HepG2 (cell line): ENCODE data around the gene DHRS4L2. TPM values are rescaled to one million over a fixed set of nuclear protein-coding genes. Genes with fewer than 3 reads are reported as not detected.
A peak's percentile ranks its signal among the peaks of the same experiment; 100 is the strongest.

Experiments used
- ATAD3A ChIP-seq: sonication (generic); formaldehyde crosslinking; IDR thresholded peaks from 2 replicates; pipeline ENCODE4 v1.4.0; 2020; ENCODE audit warnings: missing genetic modification reagents
- FOXJ3 ChIP-seq: sonication (generic); formaldehyde crosslinking; IDR thresholded peaks from 2 replicates; pipeline ENCODE4 v1.4.0; 2020; ENCODE audit warnings: missing genetic modification reagents, mild to moderate bottlenecking, borderline replicate concordance
- GATA4 ChIP-seq: sonication (generic); IDR thresholded peaks from 2 replicates; pipeline ENCODE4 v1.6.1; 2016; ENCODE audit warnings: antibody characterized with exemption, low read depth, borderline replicate concordance
- GTF3A ChIP-seq: sonication (generic); formaldehyde crosslinking; conservative IDR thresholded peaks from 2 replicates; pipeline ENCODE4 v1.4.0; 2020; ENCODE audit warnings: mild to moderate bottlenecking, missing genetic modification reagents
- HDAC1 ChIP-seq: sonication (generic); formaldehyde crosslinking; IDR thresholded peaks from 2 replicates; pipeline ENCODE4 v1.5.1; 2020; ENCODE audit warnings: mild to moderate bottlenecking, missing genetic modification reagents
- MAF1 ChIP-seq: sonication (generic); formaldehyde crosslinking; IDR thresholded peaks from 2 replicates; pipeline ENCODE4 v1.5.0; 2020; ENCODE audit warnings: missing genetic modification reagents, borderline replicate concordance
- NFYC ChIP-seq: IDR thresholded peaks from 2 replicates; pipeline ENCODE4 v1.6.1; 2016; ENCODE audit warnings: missing genetic modification reagents, missing compliant biosample characterization
- RFX3 ChIP-seq: IDR thresholded peaks from 2 replicates; pipeline ENCODE4 v1.6.1; 2016; ENCODE audit warnings: missing biosample characterization, missing genetic modification reagents
- ZBTB38 ChIP-seq: sonication (generic); formaldehyde crosslinking; IDR thresholded peaks from 2 replicates; pipeline ENCODE4 v1.5.1; 2020; ENCODE audit warnings: mild to moderate bottlenecking, missing genetic modification reagents
- ZSCAN29 ChIP-seq: sonication (generic); formaldehyde crosslinking; conservative IDR thresholded peaks from 2 replicates; pipeline ENCODE4 v1.4.0; 2020; ENCODE audit warnings: mild to moderate bottlenecking, missing genetic modification reagents
- ZSCAN9 ChIP-seq: IDR thresholded peaks from 2 replicates; pipeline ENCODE4 v1.6.1; 2016; ENCODE audit warnings: borderline replicate concordance
- polyA plus RNA-seq, 8 experiments: library from polyadenylated mRNA; depleted of rRNA in 3 of 8; stranded (reverse) in 7 of 8; unstranded in 1 of 8; fragments of >200 nt; fragmentation: Illumina TruSeq in 4 of 8; extraction: Trizol in 4 of 8; gene quantifications; 2 replicates each; pipeline versions ENCODE4 v1.2.1 to v1.2.3, GENCODE V29; 2011 to 2016; ENCODE audit warnings: low read depth in 4 of 8, missing spikeins in 1 of 8, mixed read lengths in 1 of 8; ENCODE audit not compliant: insufficient read depth in 1 of 8
- total RNA-seq, 5 experiments: library from RNA; depleted of rRNA; stranded (reverse); fragments of >200 nt; fragmentation: Illumina TruSeq; extraction: Trizol; gene quantifications; 2 replicates each; pipeline ENCODE4 v1.2.3, GENCODE V29; 2016; ENCODE audit warnings: low read depth in 1 of 5
- TF ChIP-seq, protein P1 (sequence below), 2 experiments: IDR thresholded peaks; 2 replicates each; pipeline ENCODE4 v1.6.1; 2011 to 2012; ENCODE audit warnings: low read length in 2 of 2, borderline replicate concordance in 1 of 2, low read depth in 1 of 2, mild to moderate bottlenecking in 1 of 2, moderate library complexity in 1 of 2
- TF ChIP-seq, protein P2 (sequence below): IDR thresholded peaks from 2 replicates; pipeline ENCODE4 v1.4.0; 2020; ENCODE audit warnings: mild to moderate bottlenecking, missing genetic modification reagents
- TF ChIP-seq, protein P3 (sequence below): IDR thresholded peaks from 2 replicates; pipeline ENCODE4 v1.6.1; 2018; ENCODE audit warnings: missing genetic modification reagents
- TF ChIP-seq, protein P4 (sequence below): sonication (generic); formaldehyde crosslinking; IDR thresholded peaks from 2 replicates; pipeline ENCODE4 v1.4.0; 2020; ENCODE audit warnings: missing genetic modification reagents, borderline replicate concordance

DHRS4L2 gene
- total and polyA plus RNA-seq, 2 of the 13 experiments (the other 11 are each of a cell fraction or from before 2014, with no cell fraction given), result 24.7 to 38.2 TPM

DNA sequence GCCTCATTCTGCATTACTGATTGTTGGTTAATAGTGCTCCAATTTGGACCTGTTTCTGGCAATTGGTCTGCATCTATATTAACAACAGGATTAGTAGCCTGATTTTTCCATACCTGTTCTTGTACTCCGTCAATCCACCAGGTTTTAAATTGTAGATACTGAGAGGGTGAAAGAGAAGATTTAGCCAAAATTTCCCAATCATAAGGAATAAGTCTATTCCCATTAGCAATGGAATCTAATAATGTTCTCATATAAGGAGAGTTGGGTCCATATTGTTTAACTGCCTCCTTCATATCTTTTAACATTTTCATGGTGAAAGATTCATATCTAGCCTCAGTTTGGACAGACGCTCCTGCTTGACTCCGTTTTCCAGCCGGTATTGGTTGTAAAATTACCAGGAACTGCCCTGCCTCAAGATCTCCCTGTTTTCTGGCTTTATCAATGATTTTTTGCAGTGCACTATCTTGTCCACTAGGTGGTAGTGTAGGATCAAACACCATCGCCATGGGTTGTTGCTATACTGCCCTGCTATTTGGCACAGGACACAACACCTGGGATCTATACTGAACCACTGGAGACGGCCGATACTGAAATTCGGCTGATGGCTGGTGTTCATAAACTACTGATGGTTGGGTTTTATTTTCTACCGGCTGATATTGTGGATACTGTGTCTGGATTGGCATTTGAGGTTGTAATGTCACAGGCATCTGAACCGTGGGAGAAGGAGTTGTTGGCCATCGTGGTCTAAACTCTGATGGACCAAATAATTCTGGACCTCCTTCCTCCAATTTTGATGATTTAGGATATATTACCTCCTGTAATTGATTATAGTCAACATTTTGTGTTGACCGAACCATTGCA, 25.2 kb downstream of the DHRS4L2 start (continued):
- TF ChIP-seq, protein P1, sequence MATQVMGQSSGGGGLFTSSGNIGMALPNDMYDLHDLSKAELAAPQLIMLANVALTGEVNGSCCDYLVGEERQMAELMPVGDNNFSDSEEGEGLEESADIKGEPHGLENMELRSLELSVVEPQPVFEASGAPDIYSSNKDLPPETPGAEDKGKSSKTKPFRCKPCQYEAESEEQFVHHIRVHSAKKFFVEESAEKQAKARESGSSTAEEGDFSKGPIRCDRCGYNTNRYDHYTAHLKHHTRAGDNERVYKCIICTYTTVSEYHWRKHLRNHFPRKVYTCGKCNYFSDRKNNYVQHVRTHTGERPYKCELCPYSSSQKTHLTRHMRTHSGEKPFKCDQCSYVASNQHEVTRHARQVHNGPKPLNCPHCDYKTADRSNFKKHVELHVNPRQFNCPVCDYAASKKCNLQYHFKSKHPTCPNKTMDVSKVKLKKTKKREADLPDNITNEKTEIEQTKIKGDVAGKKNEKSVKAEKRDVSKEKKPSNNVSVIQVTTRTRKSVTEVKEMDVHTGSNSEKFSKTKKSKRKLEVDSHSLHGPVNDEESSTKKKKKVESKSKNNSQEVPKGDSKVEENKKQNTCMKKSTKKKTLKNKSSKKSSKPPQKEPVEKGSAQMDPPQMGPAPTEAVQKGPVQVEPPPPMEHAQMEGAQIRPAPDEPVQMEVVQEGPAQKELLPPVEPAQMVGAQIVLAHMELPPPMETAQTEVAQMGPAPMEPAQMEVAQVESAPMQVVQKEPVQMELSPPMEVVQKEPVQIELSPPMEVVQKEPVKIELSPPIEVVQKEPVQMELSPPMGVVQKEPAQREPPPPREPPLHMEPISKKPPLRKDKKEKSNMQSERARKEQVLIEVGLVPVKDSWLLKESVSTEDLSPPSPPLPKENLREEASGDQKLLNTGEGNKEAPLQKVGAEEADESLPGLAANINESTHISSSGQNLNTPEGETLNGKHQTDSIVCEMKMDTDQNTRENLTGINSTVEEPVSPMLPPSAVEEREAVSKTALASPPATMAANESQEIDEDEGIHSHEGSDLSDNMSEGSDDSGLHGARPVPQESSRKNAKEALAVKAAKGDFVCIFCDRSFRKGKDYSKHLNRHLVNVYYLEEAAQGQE (IDR thresholded peaks at IDR 0.05; ENCODE audit: borderline replicate concordance in 1 of 2, low read depth in 1 of 2, low read length in 2 of 2), result no peak
- TF ChIP-seq ZSCAN9 (peak; percentile 73; the same call in 1 of the 2 replicates), ZSCAN29 (CRISPR knock-in tag) (no peak; the same call in 1 of the 2 replicates), MAF1 (CRISPR knock-in tag) (no peak), ZBTB38 (no peak), GTF3A (CRISPR knock-in tag) (no peak), GATA4 (no peak), HDAC1 (CRISPR knock-in tag) (no peak), RFX3 (CRISPR knock-in tag) (0 out of 2 replicates have a peak, but pooled peaks have one; percentile 24), NFYC (CRISPR knock-in tag) (no peak), FOXJ3 (peak; percentile 73; the same call in 1 of the 2 replicates), ATAD3A (CRISPR knock-in tag) (no peak)
- TF ChIP-seq, protein P2, sequence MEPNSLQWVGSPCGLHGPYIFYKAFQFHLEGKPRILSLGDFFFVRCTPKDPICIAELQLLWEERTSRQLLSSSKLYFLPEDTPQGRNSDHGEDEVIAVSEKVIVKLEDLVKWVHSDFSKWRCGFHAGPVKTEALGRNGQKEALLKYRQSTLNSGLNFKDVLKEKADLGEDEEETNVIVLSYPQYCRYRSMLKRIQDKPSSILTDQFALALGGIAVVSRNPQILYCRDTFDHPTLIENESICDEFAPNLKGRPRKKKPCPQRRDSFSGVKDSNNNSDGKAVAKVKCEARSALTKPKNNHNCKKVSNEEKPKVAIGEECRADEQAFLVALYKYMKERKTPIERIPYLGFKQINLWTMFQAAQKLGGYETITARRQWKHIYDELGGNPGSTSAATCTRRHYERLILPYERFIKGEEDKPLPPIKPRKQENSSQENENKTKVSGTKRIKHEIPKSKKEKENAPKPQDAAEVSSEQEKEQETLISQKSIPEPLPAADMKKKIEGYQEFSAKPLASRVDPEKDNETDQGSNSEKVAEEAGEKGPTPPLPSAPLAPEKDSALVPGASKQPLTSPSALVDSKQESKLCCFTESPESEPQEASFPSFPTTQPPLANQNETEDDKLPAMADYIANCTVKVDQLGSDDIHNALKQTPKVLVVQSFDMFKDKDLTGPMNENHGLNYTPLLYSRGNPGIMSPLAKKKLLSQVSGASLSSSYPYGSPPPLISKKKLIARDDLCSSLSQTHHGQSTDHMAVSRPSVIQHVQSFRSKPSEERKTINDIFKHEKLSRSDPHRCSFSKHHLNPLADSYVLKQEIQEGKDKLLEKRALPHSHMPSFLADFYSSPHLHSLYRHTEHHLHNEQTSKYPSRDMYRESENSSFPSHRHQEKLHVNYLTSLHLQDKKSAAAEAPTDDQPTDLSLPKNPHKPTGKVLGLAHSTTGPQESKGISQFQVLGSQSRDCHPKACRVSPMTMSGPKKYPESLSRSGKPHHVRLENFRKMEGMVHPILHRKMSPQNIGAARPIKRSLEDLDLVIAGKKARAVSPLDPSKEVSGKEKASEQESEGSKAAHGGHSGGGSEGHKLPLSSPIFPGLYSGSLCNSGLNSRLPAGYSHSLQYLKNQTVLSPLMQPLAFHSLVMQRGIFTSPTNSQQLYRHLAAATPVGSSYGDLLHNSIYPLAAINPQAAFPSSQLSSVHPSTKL, result peak; percentile 74; the same call in 1 of the 2 replicates
- TF ChIP-seq, protein P3, sequence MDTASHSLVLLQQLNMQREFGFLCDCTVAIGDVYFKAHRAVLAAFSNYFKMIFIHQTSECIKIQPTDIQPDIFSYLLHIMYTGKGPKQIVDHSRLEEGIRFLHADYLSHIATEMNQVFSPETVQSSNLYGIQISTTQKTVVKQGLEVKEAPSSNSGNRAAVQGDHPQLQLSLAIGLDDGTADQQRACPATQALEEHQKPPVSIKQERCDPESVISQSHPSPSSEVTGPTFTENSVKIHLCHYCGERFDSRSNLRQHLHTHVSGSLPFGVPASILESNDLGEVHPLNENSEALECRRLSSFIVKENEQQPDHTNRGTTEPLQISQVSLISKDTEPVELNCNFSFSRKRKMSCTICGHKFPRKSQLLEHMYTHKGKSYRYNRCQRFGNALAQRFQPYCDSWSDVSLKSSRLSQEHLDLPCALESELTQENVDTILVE, result peak; percentile 75; the same call in 1 of the 2 replicates
- TF ChIP-seq, protein P4, sequence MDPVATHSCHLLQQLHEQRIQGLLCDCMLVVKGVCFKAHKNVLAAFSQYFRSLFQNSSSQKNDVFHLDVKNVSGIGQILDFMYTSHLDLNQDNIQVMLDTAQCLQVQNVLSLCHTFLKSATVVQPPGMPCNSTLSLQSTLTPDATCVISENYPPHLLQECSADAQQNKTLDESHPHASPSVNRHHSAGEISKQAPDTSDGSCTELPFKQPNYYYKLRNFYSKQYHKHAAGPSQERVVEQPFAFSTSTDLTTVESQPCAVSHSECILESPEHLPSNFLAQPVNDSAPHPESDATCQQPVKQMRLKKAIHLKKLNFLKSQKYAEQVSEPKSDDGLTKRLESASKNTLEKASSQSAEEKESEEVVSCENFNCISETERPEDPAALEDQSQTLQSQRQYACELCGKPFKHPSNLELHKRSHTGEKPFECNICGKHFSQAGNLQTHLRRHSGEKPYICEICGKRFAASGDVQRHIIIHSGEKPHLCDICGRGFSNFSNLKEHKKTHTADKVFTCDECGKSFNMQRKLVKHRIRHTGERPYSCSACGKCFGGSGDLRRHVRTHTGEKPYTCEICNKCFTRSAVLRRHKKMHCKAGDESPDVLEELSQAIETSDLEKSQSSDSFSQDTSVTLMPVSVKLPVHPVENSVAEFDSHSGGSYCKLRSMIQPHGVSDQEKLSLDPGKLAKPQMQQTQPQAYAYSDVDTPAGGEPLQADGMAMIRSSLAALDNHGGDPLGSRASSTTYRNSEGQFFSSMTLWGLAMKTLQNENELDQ (CRISPR knock-in tag), result no peak
